ENCODE measurements around the gene NTN3.

NTN3 gene

DNA sequence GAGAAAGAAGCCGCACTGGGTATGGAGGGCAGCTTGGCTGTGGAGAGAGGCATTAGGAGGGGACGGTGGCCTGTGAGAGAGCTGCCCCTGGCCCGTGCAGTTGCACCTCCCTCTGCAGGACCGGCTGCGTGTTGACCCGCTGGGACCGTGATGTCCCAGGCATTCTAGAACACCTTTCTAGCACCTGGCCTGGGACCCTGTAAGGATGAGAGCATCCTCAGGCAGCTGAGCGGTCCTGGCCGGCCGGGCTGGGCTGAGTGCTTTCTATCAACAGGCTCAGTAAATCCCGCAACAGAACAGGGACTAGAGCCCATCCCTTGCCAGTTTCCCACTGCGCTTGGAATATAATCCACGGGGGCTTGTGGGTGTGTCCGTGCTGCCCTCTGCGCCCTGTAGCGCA, 18.5 kb downstream of the NTN3 start:
- H3K79me2 ChIP-seq (ENCODE audit: low read length), result 0 out of 2 replicates have a peak, but pooled peaks cover 4% of the 10 kb centered on the region
- H3K4me2 ChIP-seq (ENCODE audit: low read depth, low read length), result no peak overlapping the region
- no peaks in the 10 kb centered on the region for H3K36me3 ChIP-seq (replicated peaks; ENCODE audit: insufficient read depth, low read length)
- H3K9me2 ChIP-seq (replicated peaks; ENCODE audit: insufficient read depth, low read length), result no peaks in the 10 kb centered on the region
- no peaks in the 10 kb centered on the region for H4K20me1 ChIP-seq (ENCODE audit: insufficient read depth, low read length)
- H3K9me3 ChIP-seq (replicated peaks; ENCODE audit: insufficient read depth, low read length), result no peaks in the 10 kb centered on the region
- H3K27me3 ChIP-seq (replicated peaks; ENCODE audit: insufficient read depth, low read length), result no peaks in the 10 kb centered on the region
- H3K4me1 ChIP-seq (ENCODE audit: low read length), result no peaks in the 10 kb centered on the region
- no peak for TF ChIP-seq EZH2 (optimal IDR thresholded peaks at IDR 0.05; ENCODE audit: low read depth, low read length)
- TF ChIP-seq EZH2phosphoT487 (IDR thresholded peaks at IDR 0.05; ENCODE audit: low read length), result no peak
- TF ChIP-seq, protein P1, sequence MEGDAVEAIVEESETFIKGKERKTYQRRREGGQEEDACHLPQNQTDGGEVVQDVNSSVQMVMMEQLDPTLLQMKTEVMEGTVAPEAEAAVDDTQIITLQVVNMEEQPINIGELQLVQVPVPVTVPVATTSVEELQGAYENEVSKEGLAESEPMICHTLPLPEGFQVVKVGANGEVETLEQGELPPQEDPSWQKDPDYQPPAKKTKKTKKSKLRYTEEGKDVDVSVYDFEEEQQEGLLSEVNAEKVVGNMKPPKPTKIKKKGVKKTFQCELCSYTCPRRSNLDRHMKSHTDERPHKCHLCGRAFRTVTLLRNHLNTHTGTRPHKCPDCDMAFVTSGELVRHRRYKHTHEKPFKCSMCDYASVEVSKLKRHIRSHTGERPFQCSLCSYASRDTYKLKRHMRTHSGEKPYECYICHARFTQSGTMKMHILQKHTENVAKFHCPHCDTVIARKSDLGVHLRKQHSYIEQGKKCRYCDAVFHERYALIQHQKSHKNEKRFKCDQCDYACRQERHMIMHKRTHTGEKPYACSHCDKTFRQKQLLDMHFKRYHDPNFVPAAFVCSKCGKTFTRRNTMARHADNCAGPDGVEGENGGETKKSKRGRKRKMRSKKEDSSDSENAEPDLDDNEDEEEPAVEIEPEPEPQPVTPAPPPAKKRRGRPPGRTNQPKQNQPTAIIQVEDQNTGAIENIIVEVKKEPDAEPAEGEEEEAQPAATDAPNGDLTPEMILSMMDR (IDR thresholded peaks at IDR 0.05; ENCODE audit: low read length), result no peak
- no peak for DNase-seq
- no peak overlapping the region for H3K4me3 ChIP-seq (ENCODE audit: low read length)
- no peak overlapping the region for H2AFZ ChIP-seq (ENCODE audit: low read length)
- H3K9ac ChIP-seq (ENCODE audit: low read length), result no peak overlapping the region
- H3K27ac ChIP-seq (ENCODE audit: low read length), result no peak overlapping the region
- no peaks in the 10 kb centered on the region for H3F3A ChIP-seq (ENCODE audit: insufficient read depth, low read length)

DNA sequence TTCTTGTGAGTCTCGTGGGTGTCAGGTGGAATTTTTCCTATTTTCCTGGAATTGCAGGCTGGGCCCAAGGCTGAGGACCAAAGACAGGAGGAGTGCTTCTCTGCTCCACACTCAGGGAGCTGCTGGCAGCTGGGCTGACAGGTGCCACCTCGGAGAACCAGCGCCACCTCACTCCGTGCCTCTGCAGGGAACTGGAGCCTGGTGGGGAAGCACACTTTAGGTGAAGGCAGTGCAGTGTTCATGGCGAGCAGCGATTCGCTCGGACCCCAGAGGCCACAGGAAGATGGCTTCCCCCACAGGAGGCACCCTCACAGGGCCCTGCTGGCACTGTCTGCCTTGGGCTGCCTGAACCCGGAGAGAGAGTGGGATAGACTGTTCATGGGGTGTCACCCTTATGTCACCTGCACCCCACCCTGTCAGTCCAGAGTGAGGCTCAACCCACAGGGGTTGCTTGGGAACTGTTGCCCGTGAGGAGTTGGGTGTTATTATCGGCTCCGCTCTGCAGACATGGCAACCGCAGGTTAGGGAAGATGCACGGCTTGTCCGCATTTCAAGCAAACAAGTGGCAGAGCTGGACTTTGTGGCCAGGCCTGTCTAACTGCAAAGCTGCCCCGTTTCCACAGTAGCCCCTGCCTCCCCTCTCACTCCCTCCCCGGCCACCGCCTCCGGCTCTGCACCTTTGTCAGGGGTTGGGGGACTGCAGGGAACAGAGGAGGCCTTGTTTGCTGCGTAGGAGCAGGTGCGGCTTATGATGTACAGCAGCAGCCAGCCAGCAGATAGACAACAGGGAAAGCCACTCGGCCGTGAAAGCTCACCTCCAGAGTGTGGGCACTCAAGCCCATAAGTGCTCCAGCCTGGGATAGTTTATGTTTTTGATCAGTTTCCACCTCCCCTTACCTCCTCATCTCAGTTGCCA, 19.4 kb downstream of the NTN3 start:
- Histone ChIP-seq H3K27me3 (replicated peaks; ENCODE audit: insufficient read depth, low read length) (no peaks in the 10 kb centered on the region), H3F3A (ENCODE audit: insufficient read depth, low read length) (no peaks in the 10 kb centered on the region), H4K20me1 (ENCODE audit: insufficient read depth, low read length) (no peaks in the 10 kb centered on the region), H3K9me2 (replicated peaks; ENCODE audit: insufficient read depth, low read length) (no peaks in the 10 kb centered on the region), H3K4me1 (ENCODE audit: low read length) (no peaks in the 10 kb centered on the region), H3K36me3 (replicated peaks; ENCODE audit: insufficient read depth, low read length) (no peaks in the 10 kb centered on the region), H2AFZ (ENCODE audit: low read length) (no peak overlapping the region), H3K9ac (ENCODE audit: low read length) (no peak overlapping the region), H3K27ac (ENCODE audit: low read length) (no peak overlapping the region), H3K4me2 (ENCODE audit: low read depth, low read length) (no peak overlapping the region), H3K4me3 (ENCODE audit: low read length) (no peak overlapping the region), H3K9me3 (replicated peaks; ENCODE audit: insufficient read depth, low read length) (no peaks in the 10 kb centered on the region), H3K79me2 (ENCODE audit: low read length) (0 out of 2 replicates have a peak, but pooled peaks cover 4% of the 10 kb centered on the region)
- DNase-seq, result no peak
- TF ChIP-seq EZH2 (optimal IDR thresholded peaks at IDR 0.05; ENCODE audit: low read depth, low read length) (no peak), EZH2phosphoT487 (IDR thresholded peaks at IDR 0.05; ENCODE audit: low read length) (no peak)
- TF ChIP-seq, protein P1 (IDR thresholded peaks at IDR 0.05; ENCODE audit: low read length), result no peak

DNA sequence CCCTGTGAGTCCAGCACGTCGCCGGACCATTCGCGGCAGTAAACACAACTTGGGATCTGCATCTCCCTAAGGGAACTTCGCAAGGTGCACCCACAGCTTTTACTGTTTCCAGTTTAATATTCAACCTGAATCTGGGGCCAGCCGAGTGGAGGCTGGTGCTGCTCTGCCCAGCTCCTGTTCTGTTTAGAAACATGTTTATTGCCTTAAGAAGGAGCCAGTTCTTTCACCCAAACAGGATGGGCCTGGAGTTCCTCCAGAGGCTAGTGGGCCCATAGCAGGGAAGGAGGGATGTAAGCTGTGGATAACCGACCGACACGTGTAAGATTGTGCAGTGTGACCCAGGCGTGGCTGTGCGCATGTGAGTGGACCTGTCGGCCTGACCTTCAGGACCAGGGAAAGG, 21.2 kb downstream of the NTN3 start:
- Histone ChIP-seq H4K20me1 (ENCODE audit: insufficient read depth, low read length) (no peaks in the 10 kb centered on the region), H2AFZ (ENCODE audit: low read length) (no peak overlapping the region), H3K4me3 (ENCODE audit: low read length) (no peak overlapping the region), H3K27ac (ENCODE audit: low read length) (no peak overlapping the region), H3K4me1 (ENCODE audit: low read length) (no peaks in the 10 kb centered on the region), H3K9me3 (replicated peaks; ENCODE audit: insufficient read depth, low read length) (no peaks in the 10 kb centered on the region), H3K4me2 (ENCODE audit: low read depth, low read length) (no peak overlapping the region), H3K9ac (ENCODE audit: low read length) (no peak overlapping the region), H3K27me3 (replicated peaks; ENCODE audit: insufficient read depth, low read length) (no peaks in the 10 kb centered on the region), H3K36me3 (replicated peaks; ENCODE audit: insufficient read depth, low read length) (no peaks in the 10 kb centered on the region), H3K9me2 (replicated peaks; ENCODE audit: insufficient read depth, low read length) (no peaks in the 10 kb centered on the region), H3K79me2 (ENCODE audit: low read length) (0 out of 2 replicates have a peak, but pooled peaks cover 4% of the 10 kb centered on the region), H3F3A (ENCODE audit: insufficient read depth, low read length) (no peaks in the 10 kb centered on the region)
- no peak for DNase-seq
- no peak for TF ChIP-seq EZH2phosphoT487 (IDR thresholded peaks at IDR 0.05; ENCODE audit: low read length)
- no peak for TF ChIP-seq EZH2 (optimal IDR thresholded peaks at IDR 0.05; ENCODE audit: low read depth, low read length)
- TF ChIP-seq, protein P1 (IDR thresholded peaks at IDR 0.05; ENCODE audit: low read length), result no peak

All from MM.1S (cell line).